ENCODE measurements around the gene TSHZ3.

DNA sequence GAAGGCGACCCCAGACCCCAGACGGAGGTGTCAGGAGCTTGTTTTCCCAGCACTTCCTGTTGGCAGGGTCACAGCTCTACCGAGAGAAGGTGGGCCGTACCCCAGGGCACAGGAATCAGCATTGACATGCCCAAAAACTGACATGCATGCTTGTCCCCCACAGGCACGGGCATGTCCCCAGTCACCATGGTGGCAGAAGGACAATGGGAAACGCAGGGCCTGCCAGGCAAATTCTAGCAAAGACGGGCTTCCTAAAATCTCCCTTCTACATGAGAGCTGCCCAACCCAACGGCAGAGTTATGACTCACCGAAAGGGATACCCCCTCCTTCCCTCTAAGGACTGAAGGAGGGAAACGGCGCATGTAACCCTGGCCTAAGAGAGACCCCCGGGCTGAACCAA, 18.5 kb downstream of the TSHZ3 start:
- TF ChIP-seq EZH2 (IDR thresholded peaks at IDR 0.05; ENCODE audit: insufficient read depth, poor library complexity, severe bottlenecking), result no peak
- no peak for TF ChIP-seq EZH2phosphoT487 (IDR thresholded peaks at IDR 0.05; ENCODE audit: insufficient read depth, low read depth)

Measured in GM23248 (cell line).